Tibial nerve (tissue), 3 donors: Measurements from ENCODE around the gene LPIN1.

Source experiments
- CTCF ChIP-seq, 5 experiments: fragments of 200-600 bp in 3 of 5; fragments of 450-650 bp in 2 of 5; sonication (generic) in 3 of 5; IDR thresholded peaks; one replicate each; pipeline ENCODE4 v1.5.1; 2016 to 2019; ENCODE audit warnings: antibody characterized with exemption in 5 of 5, mild to moderate bottlenecking in 3 of 5, moderate library complexity in 2 of 5
- POLR2A ChIP-seq, 2 donors: fragments of 450-650 bp; IDR thresholded peaks; one replicate each; pipeline ENCODE4 v1.6.1; 2017; ENCODE audit warnings: antibody characterized with exemption in 2 of 2, mild to moderate bottlenecking in 2 of 2, moderate library complexity in 2 of 2

- TF ChIP-seq CTCF (IDR thresholded peaks at IDR 0.05) (no peak), POLR2A (IDR thresholded peaks at IDR 0.05) (no peak)
Observed at GRCh38 chr2:11766016-11766415, 19.6 kb downstream of the LPIN1 start.
